Measurements from ENCODE around the gene SMYD3.
A peak's percentile ranks its signal among the peaks of the same experiment; 100 is the strongest.

Gene SMYD3

DNA sequence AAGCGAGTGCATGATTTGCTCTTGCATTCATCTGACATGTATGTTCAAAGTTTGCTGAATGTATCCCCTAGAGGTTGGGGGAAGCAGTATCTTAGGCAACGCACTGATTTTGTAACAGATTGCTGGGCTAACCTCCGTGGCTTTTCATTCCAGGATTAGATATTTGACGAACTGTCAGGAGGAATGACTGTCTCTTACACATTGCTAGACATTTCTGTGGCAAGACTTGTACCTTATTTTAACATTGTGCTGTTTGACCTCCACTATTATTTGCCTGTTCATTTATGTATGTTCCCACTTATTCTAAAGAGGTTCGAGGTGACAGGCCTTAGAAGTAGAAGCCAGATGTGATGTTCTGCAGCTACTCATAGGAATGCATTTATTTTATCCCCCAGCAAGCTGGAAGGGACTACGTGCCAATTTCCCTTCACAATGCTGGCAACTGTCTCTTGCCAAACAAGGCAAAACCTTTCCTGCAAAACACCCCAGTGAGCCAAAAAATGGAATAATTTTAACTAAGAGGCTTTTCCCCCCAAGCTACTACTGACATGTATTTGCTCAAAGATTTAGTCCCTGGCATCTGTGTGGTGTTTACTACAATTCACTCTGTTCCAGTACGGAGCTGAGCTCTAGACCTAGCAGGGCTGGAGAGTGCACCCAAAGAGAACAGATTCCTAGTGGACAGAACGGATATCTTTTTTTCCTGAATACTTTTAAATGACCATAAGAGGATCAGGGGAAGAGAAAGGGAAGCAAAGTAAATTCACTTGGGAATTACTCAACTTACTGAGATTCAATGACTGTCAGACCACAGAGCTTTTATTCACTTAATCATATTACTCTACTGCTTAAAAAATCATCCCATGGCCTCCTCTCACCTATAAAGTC lies 646.2 kb downstream of the SMYD3 start:
- Histone ChIP-seq H3K27ac (peak overlapping the region in 8 of 21 experiments; percentile 8 to 64 (median 40)), H3K4me3 (no peak overlapping the region)

- Histone ChIP-seq H3K27ac (peak overlapping the region in 4 of 21 experiments; percentile 26 to 59 (median 46)), H3K4me3 (no peak overlapping the region)
These were observed 647.5 kb downstream of the SMYD3 start for GRCh38 chr1:245859493-245860114.

DNA sequence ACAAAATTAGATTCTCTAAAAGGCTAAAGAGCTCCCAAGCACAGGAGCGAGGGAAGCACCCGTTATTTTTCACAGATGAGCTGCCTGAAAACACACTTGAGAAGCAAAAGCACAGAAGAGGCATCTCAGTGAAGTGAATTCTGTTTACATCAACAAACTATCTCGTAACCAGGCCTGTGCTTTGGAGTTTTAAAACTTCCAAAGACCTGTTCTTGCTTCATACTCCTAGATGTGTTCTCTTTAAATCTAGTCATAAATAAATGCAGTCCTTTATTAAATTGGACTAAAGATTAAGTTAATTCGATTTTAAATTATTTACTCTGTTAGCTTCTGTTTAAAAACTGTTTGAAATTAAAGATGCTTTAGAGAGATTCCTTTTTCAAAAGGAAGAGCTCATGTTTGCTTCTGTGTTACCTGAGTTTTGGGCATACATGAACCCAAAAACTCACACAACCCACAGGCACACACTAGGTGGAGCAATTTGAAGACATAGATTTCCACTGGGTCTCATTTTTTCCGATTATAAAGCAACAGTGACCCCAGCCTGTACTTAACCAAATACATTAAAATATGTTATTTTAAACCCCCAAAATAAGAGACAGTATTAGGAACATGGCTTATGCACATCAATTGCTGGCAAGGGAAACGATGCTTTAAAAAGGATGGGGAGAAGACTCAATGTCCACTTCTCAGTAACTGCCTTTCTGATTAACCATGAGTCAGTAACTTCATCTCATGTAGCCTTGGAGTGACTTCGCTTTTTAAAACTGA lies 648.2 kb downstream of the SMYD3 start:
- no peak overlapping the region for H3K4me3 ChIP-seq
- peak overlapping the region in 4 of 21 experiments; percentile 46 to 73 (median 53) for H3K27ac ChIP-seq

- H3K4me3 ChIP-seq, result no peak overlapping the region
- H3K27ac ChIP-seq, result peak overlapping the region in 3 of 21 experiments; percentile 20 to 73 (median 46)
These were observed 648.9 kb downstream of the SMYD3 start for GRCh38 chr1:245858022-245858721.

DNA sequence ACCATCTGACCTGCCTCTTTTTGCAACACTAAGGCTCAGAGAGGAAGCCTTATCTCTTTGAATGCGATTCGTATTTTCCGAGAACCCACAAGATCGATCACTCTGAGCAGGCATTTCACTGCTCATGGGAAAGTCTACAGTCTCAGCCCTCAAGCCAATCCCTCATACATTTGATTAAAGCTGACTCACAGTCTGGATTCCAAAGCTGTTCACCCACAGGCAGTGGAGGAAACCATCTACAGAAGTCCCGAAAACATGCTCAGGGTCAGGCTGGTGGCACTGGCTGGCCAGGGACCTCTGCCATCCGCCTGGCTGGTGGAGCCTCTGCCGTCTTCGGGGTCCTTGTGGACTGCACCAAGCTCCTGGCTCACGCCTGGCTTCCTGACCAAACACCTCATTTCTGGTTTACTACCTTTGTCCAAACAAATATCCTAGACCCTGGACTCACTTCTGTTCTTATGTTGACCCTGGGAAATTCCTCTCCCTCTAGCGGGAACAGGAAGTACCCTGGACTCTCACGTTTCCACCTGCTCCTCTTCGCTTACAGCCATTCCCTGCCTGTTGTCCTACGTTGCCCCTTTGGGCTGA lies 650.0 kb downstream of the SMYD3 start:
- Histone ChIP-seq H3K4me3 (no peak overlapping the region), H3K27ac (peak overlapping the region in 8 of 21 experiments; percentile 0 to 73 (median 32))

DNA sequence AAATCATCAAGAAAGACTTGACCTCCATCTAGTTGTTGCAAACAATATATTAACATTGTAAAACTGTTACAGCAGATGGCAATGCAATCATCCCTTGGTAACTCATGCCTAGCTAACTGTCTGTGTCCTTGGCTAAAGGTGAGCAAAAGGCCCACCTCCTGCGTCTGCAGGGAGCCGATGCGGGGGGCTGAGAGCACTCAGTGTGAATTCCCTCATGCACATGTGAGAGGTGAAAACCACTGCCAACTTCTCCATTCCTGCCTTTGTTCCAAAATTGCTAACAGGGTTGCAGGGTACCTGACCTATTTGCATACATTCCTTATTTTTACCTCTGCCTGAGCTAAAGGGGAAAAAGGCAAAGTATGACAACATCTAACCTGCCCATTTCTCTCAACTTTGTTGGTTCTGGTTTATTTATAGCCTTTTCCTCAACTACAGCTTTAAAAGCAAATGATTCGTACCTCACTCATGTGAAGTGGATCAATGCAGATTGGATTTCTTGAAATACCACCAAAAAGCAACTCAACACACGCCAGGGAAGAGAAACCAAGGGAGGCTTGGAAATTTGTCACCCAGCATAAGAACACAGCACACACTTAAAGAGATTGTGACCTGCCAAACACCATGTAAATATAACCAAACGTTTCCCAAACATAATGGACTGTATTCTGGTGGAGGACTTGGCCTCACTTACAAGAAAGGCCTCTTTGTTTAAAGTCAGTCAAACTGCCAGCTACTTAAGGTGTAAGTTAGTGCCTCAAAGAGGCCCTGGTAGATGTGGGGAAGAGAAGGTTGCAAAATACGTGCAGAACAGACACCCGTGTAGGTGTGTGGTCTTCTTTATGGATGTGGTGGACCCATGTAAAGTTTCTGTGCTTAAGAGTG lies 651.0 kb downstream of the SMYD3 start:
- no peak overlapping the region for H3K4me3 ChIP-seq
- peak overlapping the region in 8 of 21 experiments; percentile 0 to 73 (median 46) for H3K27ac ChIP-seq

DNA sequence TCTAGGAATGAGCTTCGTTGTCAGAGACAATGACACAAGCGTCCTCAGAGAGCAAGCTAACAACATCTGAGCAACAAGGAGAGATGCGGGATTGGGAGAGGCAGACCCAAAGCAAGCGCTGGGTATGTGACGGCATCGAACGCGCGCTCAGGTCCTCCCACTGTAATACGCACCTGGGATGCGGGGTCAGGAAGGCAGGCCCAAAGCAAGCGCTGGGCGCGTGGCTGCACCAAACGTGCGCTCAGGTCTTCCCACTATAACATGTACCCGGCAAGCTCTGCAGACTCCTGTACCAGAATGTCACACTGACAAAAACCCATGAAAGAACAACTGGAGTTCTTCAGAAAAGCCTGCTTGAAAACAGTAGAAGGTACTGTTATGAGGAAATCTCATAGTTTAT lies 653.8 kb downstream of the SMYD3 start:
- no peak overlapping the region for H3K4me3 ChIP-seq

GRCh38 chr1:245843101-245843500 lies 664.0 kb downstream of the SMYD3 start:
- Histone ChIP-seq H3K27ac (no peak overlapping the region), H3K4me3 (no peak overlapping the region)

More for the DNA sequence above, 653.8 kb downstream of the SMYD3 start:
- no peak overlapping the region for H3K27ac ChIP-seq

GRCh38 chr1:245842106-245842505 lies 665.0 kb downstream of the SMYD3 start:
- H3K4me3 ChIP-seq, result no peak overlapping the region
- no peak overlapping the region for H3K27ac ChIP-seq

GRCh38 chr1:245840971-245841370 lies 666.1 kb downstream of the SMYD3 start:
- H3K4me3 ChIP-seq, result no peak overlapping the region
- H3K27ac ChIP-seq, result no peak overlapping the region

DNA sequence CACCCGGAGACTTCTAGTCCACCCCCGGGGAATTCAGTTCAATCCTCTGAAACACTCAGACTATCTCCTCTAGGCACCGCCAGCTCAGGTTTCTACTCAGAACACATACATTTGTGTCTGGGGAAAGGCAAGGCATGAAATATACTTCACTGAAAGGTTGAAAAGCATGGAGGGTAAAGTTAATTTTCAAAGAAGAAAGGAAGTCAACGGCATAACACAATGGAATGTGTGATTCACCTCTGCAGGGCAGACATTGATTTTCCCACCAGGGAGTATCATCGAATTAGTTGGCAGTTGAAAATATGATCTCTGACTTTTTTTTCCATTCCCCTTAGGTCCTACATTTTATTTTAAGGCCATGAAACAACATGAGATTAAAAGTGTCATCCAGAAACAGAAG lies 669.4 kb downstream of the SMYD3 start:
- H3K27ac ChIP-seq, result no peak overlapping the region
- no peak overlapping the region for H3K4me3 ChIP-seq

GRCh38 chr1:245835386-245835785 lies 671.7 kb downstream of the SMYD3 start:
- H3K4me3 ChIP-seq, result no peak overlapping the region
- H3K27ac ChIP-seq, result no peak overlapping the region

DNA sequence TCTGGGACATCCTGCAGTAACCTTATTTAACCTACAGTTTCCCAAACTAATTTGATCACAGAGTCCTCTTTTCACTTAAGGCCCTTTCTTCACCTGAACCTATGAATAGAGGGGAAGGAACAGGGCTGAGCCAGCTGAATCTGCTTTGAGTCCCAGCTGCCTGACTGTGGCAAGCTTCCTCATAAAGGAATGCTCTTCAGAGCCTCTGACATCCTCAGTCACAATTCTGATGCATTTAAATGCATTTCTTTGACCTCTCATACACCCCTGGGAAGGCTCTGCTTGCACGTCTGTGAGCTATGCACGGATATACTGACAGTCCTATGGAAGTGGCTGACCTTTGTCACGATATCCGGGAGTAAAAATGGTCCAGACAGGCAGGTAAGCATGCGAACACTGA lies 673.1 kb downstream of the SMYD3 start:
- H3K27ac ChIP-seq, result no peak overlapping the region

GRCh38 chr1:245832771-245833527 lies 674.1 kb downstream of the SMYD3 start:
- Histone ChIP-seq H3K4me3 (no peak overlapping the region), H3K27ac (no peak overlapping the region)

More for the DNA sequence above, 673.1 kb downstream of the SMYD3 start:
- no peak overlapping the region for H3K4me3 ChIP-seq

GRCh38 chr1:245831518-245831917 lies 675.6 kb downstream of the SMYD3 start:
- no peak overlapping the region for H3K27ac ChIP-seq
- no peak overlapping the region for H3K4me3 ChIP-seq

- Histone ChIP-seq H3K27ac (no peak overlapping the region), H3K4me3 (no peak overlapping the region)
These were observed 677.3 kb downstream of the SMYD3 start for GRCh38 chr1:245829826-245830225.

DNA sequence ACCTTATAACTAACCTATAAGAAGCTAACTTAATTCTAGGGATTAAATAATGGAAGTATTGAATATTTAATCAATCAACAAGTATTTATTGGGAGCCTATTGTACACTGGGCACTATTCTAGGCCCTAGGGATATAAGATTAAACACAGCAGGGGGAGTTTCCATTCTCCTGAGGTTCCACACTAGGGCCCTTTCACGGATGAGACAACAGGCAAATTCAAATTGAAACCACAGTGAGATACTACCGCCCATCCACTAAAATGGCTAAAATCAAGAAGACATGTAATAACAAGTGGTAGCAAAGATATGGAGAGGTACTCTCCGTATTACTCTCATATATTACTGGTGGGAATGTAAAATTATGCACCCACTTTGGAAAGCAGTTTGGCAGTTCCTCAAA lies 677.9 kb downstream of the SMYD3 start:
- Histone ChIP-seq H3K4me3 (no peak overlapping the region), H3K27ac (no peak overlapping the region)

GRCh38 chr1:245827301-245827700 lies 679.8 kb downstream of the SMYD3 start:
- no peak overlapping the region for H3K27ac ChIP-seq
- H3K4me3 ChIP-seq, result no peak overlapping the region

Measured in skin epidermis (tissue), 12 donors.